SK-MEL-5 (cell line): ENCODE results near the gene PIM1. TPM values are rescaled to one million over a fixed set of nuclear protein-coding genes. Genes with fewer than 3 reads are reported as not detected.

Experiments used
- DNase-seq: peaks from one replicate; pipeline ENCODE4 v3.0.0-alpha.2; 2016; ENCODE audit warnings: low read depth, low spot score
- in situ Hi-C: cut with HindIII; loops from 2 replicates; pipeline ENCODE4 v1.10.0; 2016; ENCODE audit warnings: low sequenced_read_pairs, high pct_unique_total_duplicates, low pct_unique_long_range_greater_than_20kb
- total RNA-seq: library from RNA; depleted of rRNA; stranded (reverse); fragments of >200 nt; shearing (Covaris generic); gene quantifications from 2 replicates; pipeline ENCODE4 v1.2.3, GENCODE V29; 2014

Gene PIM1
- total RNA-seq, 1 experiment from 2014 or later, result 0.85 TPM

DNA sequence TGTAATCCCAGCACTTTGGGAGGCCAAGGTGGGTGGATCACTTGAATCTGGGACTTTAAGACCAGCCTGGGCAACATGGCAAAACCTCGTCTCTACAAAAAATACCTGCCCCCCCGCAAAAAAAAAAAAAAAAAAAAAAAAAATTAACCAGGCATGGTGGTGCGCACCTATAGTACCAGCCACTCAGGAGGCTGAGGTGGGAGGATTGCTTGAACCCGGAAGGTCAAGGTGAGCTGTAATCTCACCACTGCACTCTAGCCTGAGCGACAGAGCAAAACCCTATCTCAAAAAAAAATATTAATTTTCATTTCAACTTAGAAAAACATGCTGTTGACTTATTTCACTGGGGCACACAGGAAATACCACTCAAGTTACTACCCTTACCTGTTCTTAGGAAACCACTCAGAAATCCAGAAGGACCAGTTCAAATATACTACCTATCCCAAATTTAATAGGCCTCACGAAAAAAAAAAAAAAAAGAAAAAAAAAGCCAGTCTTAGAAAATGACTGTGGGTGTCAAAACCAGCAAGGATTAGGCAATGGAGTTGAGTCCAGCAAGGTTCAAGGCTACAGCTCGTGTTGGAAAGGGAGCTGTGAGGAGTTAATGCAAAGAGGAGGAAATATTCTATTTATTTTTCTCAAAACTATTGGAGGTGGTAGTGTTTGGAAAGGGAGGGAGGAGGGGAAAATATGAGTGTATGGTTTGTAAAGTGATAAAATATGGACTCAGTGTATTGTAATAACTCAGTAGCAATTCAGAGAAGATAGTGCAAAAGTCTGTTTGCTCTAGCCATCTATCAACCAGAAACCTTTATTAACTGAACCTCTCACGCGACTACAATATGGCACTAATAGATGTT lies 33.9 kb upstream of the PIM1 start:
- in situ Hi-C loops, result no loop called here
- no peak for DNase-seq

DNA sequence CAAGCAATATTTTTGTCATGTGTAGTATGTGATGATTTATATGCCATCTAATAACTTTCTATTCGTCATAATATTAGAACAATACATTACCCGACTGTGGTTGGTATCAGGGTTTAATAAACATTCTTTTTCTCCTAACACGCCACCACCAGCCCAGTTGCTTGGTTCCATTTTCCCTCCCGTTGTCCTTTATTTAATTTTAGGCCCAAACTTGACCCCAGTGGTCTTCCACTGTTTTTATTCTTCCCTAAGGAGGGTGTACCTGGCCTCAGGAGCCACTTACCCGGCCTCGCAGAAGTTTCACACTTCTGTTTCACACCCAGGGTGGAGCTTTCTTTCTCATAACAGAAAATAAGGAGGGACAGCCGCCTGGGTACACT lies 33.1 kb upstream of the PIM1 start:
- no peak for DNase-seq
- in situ Hi-C loops, result no loop called here

DNA sequence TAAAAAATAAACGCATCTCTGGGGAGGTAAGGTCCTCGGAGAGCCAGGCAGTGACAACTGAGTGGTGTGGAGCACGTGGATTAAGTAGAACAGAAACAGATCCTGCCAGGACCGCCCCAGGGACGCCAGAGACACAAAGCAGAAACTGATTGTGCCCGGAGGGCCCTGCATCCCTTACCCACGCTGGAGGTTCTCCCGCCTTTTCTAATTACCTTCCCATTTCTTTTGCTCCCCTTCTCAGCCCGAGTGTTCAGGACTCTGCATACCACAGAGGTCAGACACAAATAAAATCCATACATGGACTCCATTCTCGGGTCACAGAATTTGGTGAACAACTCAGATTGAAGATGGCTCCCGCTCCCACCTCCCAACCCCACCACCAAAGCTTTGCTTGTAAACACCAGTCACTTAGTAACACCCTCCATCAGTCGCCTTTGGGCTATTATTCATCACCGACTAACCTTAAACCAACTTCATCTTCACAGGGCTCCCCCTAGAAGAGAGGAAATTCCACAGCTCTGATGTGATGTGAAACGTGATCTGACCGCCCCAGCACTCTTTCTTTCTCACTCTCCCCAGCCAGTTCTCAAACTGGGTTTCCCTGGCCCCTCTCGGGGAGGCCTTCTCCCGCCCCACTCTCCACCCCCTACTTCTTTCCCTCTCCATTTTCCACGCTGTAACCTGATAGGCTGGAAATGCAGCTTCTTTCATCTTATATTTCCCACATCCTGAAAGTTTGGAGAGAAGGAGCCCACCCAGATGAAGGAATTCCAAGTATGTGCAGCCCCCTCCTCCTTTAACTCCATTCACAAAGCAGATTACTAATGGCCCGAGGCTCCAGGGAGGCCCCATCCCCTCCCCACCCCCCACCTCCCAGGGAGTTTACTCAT lies 32.5 kb upstream of the PIM1 start:
- in situ Hi-C loops, result no loop called here
- DNase-seq, result no peak

DNA sequence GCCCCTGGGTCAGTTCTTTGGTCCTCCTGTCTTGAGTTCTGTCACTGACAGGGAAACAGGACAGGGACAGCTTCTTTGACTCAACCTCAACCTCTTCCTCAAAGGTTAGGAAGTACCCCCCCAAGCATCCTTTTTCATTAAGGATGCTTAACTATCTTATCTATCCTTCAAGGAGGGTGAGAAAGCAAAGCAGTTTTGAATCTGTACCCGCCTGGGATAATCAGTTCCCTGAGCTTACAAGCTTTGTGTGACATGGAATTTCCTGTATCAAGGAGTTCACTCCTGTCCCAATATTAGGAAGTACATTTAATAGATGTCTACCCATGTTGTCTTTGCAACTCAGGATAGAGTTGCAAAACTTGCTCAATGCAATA lies 31.1 kb upstream of the PIM1 start:
- DNase-seq, result no peak
- in situ Hi-C loops, result no loop called here

DNA sequence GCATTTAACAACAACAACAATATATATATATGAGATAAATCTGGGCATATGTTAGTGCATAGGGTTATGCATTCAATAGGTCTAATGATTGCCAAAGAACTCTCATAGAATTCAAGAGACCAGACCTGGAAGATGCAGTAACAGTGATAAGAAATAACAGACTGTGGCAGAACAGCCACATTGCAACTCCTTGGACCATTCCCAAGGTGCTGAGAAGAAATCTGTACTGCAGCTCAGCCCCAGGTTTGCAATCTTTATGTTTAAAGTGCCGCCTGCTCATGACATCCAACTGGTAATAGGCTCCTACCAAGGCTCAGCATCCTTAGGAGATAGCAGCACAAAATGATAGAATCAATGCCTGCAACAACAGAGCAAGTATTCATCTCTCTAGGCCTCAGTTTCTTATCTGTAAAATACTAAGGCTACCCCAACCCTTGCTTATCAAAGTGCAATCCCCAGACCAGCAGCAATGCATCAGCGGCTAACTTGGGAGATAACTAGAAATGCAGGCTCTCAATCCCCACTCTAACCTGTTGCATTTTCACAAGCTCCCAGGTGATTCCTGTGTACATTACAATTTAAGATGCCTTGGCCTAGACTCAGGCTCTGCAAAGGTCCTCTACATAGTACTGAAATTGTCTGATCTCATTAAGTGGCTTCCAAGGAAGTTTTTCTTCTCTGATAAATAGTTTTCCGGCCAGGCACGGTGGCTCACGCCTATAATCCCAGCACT lies 30.6 kb upstream of the PIM1 start:
- DNase-seq, result no peak
- in situ Hi-C loops, result no loop called here

- no peak for DNase-seq
- in situ Hi-C loops, result no loop called here
Measured at GRCh38 chr6:37140145-37140544, 29.8 kb upstream of the PIM1 start.

DNA sequence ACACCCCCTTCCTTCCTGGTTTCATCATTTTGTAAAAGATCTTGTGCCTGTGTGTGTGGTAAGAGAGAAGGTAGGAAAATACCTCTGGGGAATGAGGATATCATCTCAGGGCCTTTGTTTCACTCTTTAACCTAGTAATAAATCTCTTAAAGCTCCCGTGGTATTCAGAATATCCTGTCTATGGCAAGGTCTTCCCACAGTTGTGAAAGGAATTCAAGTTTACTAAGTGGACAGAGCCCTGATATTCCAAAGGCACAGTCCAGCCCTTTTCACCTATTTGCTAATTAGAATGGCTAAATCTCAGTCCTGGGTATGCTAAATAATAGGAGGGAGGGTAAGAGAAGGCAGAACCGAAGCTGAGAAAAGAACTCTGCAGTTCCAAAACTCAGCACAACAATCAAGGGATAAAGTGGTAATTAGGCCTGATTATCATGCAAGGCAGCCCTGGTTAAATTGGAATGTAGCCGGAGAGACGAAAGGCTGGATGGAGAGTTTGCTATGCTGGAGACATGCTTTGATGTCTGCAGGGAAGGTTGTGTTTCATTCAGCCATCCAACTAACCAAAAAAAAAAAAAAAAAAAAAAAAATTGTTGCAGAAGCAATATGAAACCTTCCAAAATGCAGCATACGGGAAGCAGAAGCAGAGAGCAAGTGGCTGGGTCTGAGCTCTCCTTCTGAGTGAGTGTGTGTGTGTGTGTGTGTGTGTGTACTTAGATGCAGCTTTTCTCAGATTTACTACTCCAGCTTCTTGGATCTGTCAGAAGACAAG lies 28.5 kb upstream of the PIM1 start:
- in situ Hi-C loops, result no loop called here
- no peak for DNase-seq

GRCh38 chr6:37142050-37142614 lies 27.8 kb upstream of the PIM1 start:
- in situ Hi-C loops, result no loop called here
- no peak for DNase-seq

DNA sequence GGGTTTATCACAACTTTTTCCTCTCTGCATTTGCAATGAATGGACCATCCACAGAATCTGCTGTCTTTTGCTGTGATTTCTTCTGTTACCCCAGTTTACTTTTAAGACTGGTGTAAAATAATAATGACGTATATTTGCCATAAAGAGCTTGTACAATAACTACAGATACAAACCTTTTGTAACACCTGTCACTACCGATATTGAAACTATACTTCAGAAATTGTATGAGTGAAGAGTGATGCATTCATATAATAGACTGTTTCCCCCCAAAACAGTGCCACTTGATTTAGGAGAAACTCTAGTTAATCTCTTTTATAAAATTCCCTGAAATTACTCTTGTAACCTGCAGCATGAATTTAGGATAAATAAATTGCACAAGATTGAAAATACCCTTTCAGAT lies 26.4 kb upstream of the PIM1 start:
- DNase-seq, result no peak
- in situ Hi-C loops, result no loop called here

- in situ Hi-C loops, result no loop called here
- DNase-seq, result no peak
Measured at GRCh38 chr6:37145443-37145842, 24.5 kb upstream of the PIM1 start.

DNA sequence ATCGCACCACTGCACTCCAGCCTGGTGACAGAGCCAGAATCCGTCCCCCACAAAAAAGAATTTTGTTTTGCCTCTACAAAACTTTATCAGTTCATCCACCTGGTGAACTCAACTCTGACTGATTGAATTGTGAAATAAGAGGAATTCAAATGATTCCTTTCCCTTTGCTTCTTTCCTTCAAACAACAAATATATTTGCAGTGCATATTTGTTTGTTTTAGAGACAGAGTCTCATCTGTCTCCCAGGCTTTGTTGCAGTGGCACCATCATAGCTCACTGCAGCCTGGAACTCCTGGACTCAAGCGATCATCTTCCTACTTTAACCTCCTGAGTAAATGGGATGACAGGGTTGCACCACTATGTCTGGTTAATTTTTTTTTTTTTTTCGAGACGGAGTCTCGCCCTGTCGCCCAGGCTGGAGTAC lies 23.2 kb upstream of the PIM1 start:
- DNase-seq, result no peak
- in situ Hi-C loops, result no loop called here

GRCh38 chr6:37149745-37150144 lies 20.2 kb upstream of the PIM1 start:
- no peak for DNase-seq
- in situ Hi-C loops, result no loop called here

DNA sequence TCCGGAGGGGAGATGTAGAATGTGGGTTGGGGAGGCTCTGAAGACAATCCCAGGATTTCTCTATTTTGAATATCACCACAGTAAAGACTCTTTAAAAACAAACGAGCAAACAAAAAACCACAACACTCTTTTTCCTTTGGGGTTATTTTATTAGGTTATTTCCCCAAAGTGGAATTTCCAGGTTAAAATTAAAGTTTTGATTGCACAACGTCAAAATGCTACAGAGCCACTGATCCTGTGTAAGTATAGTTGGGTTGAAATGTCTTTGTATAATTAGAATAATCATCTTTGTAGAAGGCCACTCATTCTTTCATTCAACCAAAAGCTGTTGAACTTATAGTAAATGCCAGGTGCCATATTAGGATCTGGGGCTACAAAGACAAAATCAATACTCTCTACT lies 19.6 kb upstream of the PIM1 start:
- no peak for DNase-seq
- in situ Hi-C loops, result no loop called here

GRCh38 chr6:37155394-37156312 lies 14.3 kb upstream of the PIM1 start:
- in situ Hi-C loops, result no loop called here

GRCh38 chr6:37158508-37158907 lies 11.4 kb upstream of the PIM1 start:
- in situ Hi-C loops, result no loop called here
- no peak for DNase-seq

More at GRCh38 chr6:37155394-37156312, 14.3 kb upstream of the PIM1 start:
- DNase-seq, result no peak
